H9 (cell line): ENCODE measurements around the gene OBP2B. TPM values are rescaled to one million over a fixed set of nuclear protein-coding genes. Genes with fewer than 3 reads are reported as not detected.

Experiments used
- DNase-seq: peaks from one replicate; pipeline ENCODE4 v3.0.0-alpha.2; 2017
- H2AFZ ChIP-seq: one replicate; pipeline ENCODE4 v1.6.1; 2013; ENCODE audit warnings: mild to moderate bottlenecking, low read length, control low read depth, moderate library complexity
- H2AK5ac ChIP-seq: 2 replicates; pipeline ENCODE4 v1.6.1; 2013; ENCODE audit warnings: low read length, control low read depth, mixed read lengths; ENCODE audit not compliant: insufficient read length
- H2BK120ac ChIP-seq: one replicate; pipeline ENCODE4 v1.6.1; 2013; ENCODE audit warnings: low read depth, mild to moderate bottlenecking, low read length, control low read depth, inconsistent platforms; ENCODE audit not compliant: poor library complexity, severe bottlenecking
- H2BK12ac ChIP-seq: 2 replicates; pipeline ENCODE4 v1.6.1; 2013; ENCODE audit warnings: low read length, control low read depth, mixed read lengths, low read depth; ENCODE audit not compliant: insufficient read length
- H2BK15ac ChIP-seq: 2 replicates; pipeline ENCODE4 v1.6.1; 2013; ENCODE audit warnings: low read depth, low read length, control low read depth
- H2BK20ac ChIP-seq: one replicate; pipeline ENCODE4 v1.6.1; 2013; ENCODE audit warnings: low read depth, mild to moderate bottlenecking, low read length, control low read depth, inconsistent platforms; ENCODE audit not compliant: poor library complexity, severe bottlenecking
- H2BK5ac ChIP-seq: 2 replicates; pipeline ENCODE4 v1.6.1; 2013; ENCODE audit warnings: low read length, control low read depth, mixed read lengths; ENCODE audit not compliant: insufficient read length
- H3K14ac ChIP-seq: 2 replicates; pipeline ENCODE4 v1.6.1; 2013; ENCODE audit warnings: low read length, control low read depth; ENCODE audit not compliant: insufficient read depth
- H3K18ac ChIP-seq: 2 replicates; pipeline ENCODE4 v1.6.1; 2013; ENCODE audit warnings: low read depth, mild to moderate bottlenecking, mixed read lengths, low read length, control low read depth; ENCODE audit not compliant: insufficient read length
- H3K23ac ChIP-seq: 2 replicates; pipeline ENCODE4 v1.6.1; 2013; ENCODE audit warnings: low read length, control low read depth, mixed read lengths, low read depth; ENCODE audit not compliant: insufficient read length
- H3K23me2 ChIP-seq: 2 replicates; pipeline ENCODE4 v1.6.1; 2013; ENCODE audit warnings: low read depth, mild to moderate bottlenecking, mixed read lengths, low read length, control low read depth; ENCODE audit not compliant: insufficient read length, poor library complexity, severe bottlenecking
- H3K27ac ChIP-seq: 2 replicates; pipeline ENCODE4 v1.5.1; 2013; ENCODE audit warnings: low read length, control low read depth, mixed read lengths, low read depth; ENCODE audit not compliant: insufficient read length
- H3K27me3 ChIP-seq: 2 replicates; pipeline ENCODE4 v1.6.1; 2013; ENCODE audit warnings: low read length, control low read depth, inconsistent platforms; ENCODE audit not compliant: insufficient read depth
- H3K4ac ChIP-seq: 2 replicates; pipeline ENCODE4 v1.6.1; 2013; ENCODE audit warnings: low read depth, mild to moderate bottlenecking, control low read depth, inconsistent platforms, low read length, moderate library complexity
- H3K4me1 ChIP-seq: 2 replicates; pipeline ENCODE4 v1.6.1; 2013; ENCODE audit warnings: low read length, control low read depth, inconsistent platforms; ENCODE audit not compliant: insufficient read depth
- H3K4me2 ChIP-seq: 2 replicates; pipeline ENCODE4 v1.6.1; 2013; ENCODE audit warnings: low read length, control low read depth, mixed read lengths; ENCODE audit not compliant: insufficient read length, insufficient read depth
- H3K56ac ChIP-seq: 2 replicates; pipeline ENCODE4 v1.6.1; 2013; ENCODE audit warnings: low read depth, mild to moderate bottlenecking, mixed read lengths, low read length, control low read depth; ENCODE audit not compliant: insufficient read length
- H3K79me1 ChIP-seq: 2 replicates; pipeline ENCODE4 v1.6.1; 2013; ENCODE audit warnings: low read depth, mild to moderate bottlenecking, moderate library complexity, low read length, control low read depth, inconsistent platforms; ENCODE audit not compliant: insufficient read depth, poor library complexity, severe bottlenecking
- H3K79me2 ChIP-seq: 2 replicates; pipeline ENCODE4 v1.6.1; 2013; ENCODE audit warnings: low read length, control low read depth, inconsistent platforms; ENCODE audit not compliant: insufficient read depth
- H3K9ac ChIP-seq: 2 replicates; pipeline ENCODE4 v1.6.1; 2013; ENCODE audit warnings: low read length, control low read depth, mixed read lengths; ENCODE audit not compliant: insufficient read length; ENCODE audit errors: extremely low read depth
- H3K9me3 ChIP-seq: one replicate; pipeline ENCODE4 v1.6.1; 2013; ENCODE audit warnings: low read depth, low read length, inconsistent platforms; ENCODE audit not compliant: control insufficient read depth
- H3T11ph ChIP-seq: one replicate; pipeline ENCODE4 v1.6.1; 2013; ENCODE audit warnings: mild to moderate bottlenecking, low read length, control low read depth, inconsistent platforms
- H4K20me1 ChIP-seq: one replicate; pipeline ENCODE4 v1.6.1; 2013; ENCODE audit not compliant: control insufficient read depth, insufficient read length, insufficient read depth
- H4K5ac ChIP-seq: 2 replicates; pipeline ENCODE4 v1.6.1; 2013; ENCODE audit warnings: low read depth, mild to moderate bottlenecking, mixed read lengths, low read length, control low read depth; ENCODE audit not compliant: insufficient read length
- H4K8ac ChIP-seq: replicated peaks from 2 replicates; pipeline ENCODE4 v1.6.1; 2013; ENCODE audit warnings: low read length, control low read depth, mixed read lengths, low read depth; ENCODE audit not compliant: insufficient read length
- H4K91ac ChIP-seq: 2 replicates; pipeline ENCODE4 v1.6.1; 2013; ENCODE audit warnings: low read depth, mild to moderate bottlenecking, moderate library complexity, mixed read lengths, low read length, control low read depth; ENCODE audit not compliant: insufficient read length
- H3K27ac Mint-ChIP-seq, 3 experiments: 2 replicates in 2 of 3; 3 replicates in 1 of 3; pipeline ENCODE4 v1.8.0; 2020 to 2021; ENCODE audit warnings: mixed read lengths in 3 of 3, mild to moderate bottlenecking in 1 of 3, moderate library complexity in 1 of 3
- H3K27me3 Mint-ChIP-seq: 2 replicates; pipeline ENCODE4 v1.8.0; 2021; ENCODE audit warnings: low read depth, mild to moderate bottlenecking, moderate library complexity, mixed read lengths
- H3K36me3 Mint-ChIP-seq, 3 experiments: 2 replicates in 2 of 3; 3 replicates in 1 of 3; pipeline ENCODE4 v1.8.0; 2020 to 2021; ENCODE audit warnings: low read depth in 3 of 3, mixed read lengths in 3 of 3; ENCODE audit not compliant: insufficient read depth in 1 of 3
- H3K4me1 Mint-ChIP-seq, 2 experiments: 2 replicates each; pipeline ENCODE4 v1.8.0; 2020; ENCODE audit warnings: mixed read lengths in 2 of 2
- H3K4me3 Mint-ChIP-seq, 2 experiments: 2 replicates in 1 of 2; 3 replicates in 1 of 2; pipeline ENCODE4 v1.8.0; 2020 to 2021; ENCODE audit warnings: mild to moderate bottlenecking in 2 of 2, mixed read lengths in 2 of 2, moderate library complexity in 1 of 2
- H3K9me3 Mint-ChIP-seq, 2 experiments: 2 replicates in 1 of 2; 3 replicates in 1 of 2; pipeline ENCODE4 v1.8.0; 2020; ENCODE audit warnings: mild to moderate bottlenecking in 2 of 2, mixed read lengths in 2 of 2, moderate library complexity in 1 of 2
- WGBS: extraction: QIAGEN DNeasy Blood & Tissue Kit; methylation state at CpG from one replicate; pipeline ENCODE4 v1.1.7; 2013; ENCODE audit warnings: missing lambda C conversion rate, low lambda C conversion rate, mixed read lengths; ENCODE audit not compliant: insufficient read length; ENCODE audit errors: extremely low coverage; 5-methylcytosine and 5-hydroxymethylcytosine counted together
- total RNA-seq: library from RNA; stranded (reverse); gene quantifications from 2 replicates; pipeline ENCODE4 v1.2.1, GENCODE V29; 2021
- TF ChIP-seq, protein P1 (sequence below): fragments of 200-600 bp; sonication (generic); conservative IDR thresholded peaks from 3 replicates; pipeline ENCODE4 v1.8.0; 2021; ENCODE audit warnings: antibody characterized with exemption, mild to moderate bottlenecking

The OBP2B gene
- total RNA-seq, 1 experiment from 2014 or later = not detected

DNA sequence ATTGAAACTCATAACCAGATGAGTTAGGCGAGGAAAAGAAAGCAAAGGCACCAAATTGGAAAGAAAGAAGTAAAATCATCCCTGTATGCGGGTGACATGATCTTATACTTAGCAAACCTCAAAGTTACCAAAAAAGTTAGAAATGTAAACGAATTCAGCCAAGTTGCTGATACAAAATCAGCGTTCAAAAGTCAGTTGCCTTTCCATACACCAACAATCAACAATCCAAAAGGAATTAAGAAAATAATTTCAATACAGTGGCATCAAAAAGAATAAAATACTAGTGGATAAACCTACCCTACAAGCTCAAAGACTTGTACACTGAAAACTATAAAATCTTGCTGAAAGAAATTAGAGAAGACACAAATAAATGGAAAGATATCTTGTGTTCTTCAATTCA is 14.5 kb downstream of the OBP2B start:
- DNase-seq = no peak
- no peaks in the 10 kb centered on the region for H3K36me3 Mint-ChIP-seq
- H3K27me3 Mint-ChIP-seq = peaks cover 79% of the 10 kb centered on the region
- Histone ChIP-seq H3K27me3 (no peaks in the 10 kb centered on the region), H3T11ph (no peak overlapping the region), H3K4ac (no peak overlapping the region), H3K23me2 (no peaks in the 10 kb centered on the region), H3K4me2 (no peak overlapping the region), H2BK120ac (no peak overlapping the region), H2BK12ac (no peak overlapping the region), H3K4me1 (no peaks in the 10 kb centered on the region), H3K56ac (no peak overlapping the region), H2BK20ac (no peak overlapping the region), H3K14ac (no peak overlapping the region), H4K8ac (no peak overlapping the region), H4K91ac (no peak overlapping the region), H4K5ac (no peak overlapping the region), H4K20me1 (no peaks in the 10 kb centered on the region), H2AFZ (no peak overlapping the region), H3K79me1 (no peaks in the 10 kb centered on the region), H3K23ac (no peak overlapping the region), H3K9ac (no peak overlapping the region), H2BK5ac (no peak overlapping the region), H3K79me2 (no peaks in the 10 kb centered on the region), H3K9me3 (no peaks in the 10 kb centered on the region), H3K18ac (no peak overlapping the region), H3K27ac (no peak overlapping the region), H2AK5ac (no peak overlapping the region), H2BK15ac (no peak overlapping the region)
- no peak overlapping the region for H3K4me3 Mint-ChIP-seq
- H3K27ac Mint-ChIP-seq = no peak overlapping the region
- WGBS = no CpG with 5 or more reads among the region's 4 CpGs
- TF ChIP-seq, protein P1, sequence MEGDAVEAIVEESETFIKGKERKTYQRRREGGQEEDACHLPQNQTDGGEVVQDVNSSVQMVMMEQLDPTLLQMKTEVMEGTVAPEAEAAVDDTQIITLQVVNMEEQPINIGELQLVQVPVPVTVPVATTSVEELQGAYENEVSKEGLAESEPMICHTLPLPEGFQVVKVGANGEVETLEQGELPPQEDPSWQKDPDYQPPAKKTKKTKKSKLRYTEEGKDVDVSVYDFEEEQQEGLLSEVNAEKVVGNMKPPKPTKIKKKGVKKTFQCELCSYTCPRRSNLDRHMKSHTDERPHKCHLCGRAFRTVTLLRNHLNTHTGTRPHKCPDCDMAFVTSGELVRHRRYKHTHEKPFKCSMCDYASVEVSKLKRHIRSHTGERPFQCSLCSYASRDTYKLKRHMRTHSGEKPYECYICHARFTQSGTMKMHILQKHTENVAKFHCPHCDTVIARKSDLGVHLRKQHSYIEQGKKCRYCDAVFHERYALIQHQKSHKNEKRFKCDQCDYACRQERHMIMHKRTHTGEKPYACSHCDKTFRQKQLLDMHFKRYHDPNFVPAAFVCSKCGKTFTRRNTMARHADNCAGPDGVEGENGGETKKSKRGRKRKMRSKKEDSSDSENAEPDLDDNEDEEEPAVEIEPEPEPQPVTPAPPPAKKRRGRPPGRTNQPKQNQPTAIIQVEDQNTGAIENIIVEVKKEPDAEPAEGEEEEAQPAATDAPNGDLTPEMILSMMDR = no peak
- H3K9me3 Mint-ChIP-seq = peaks cover 4 to 8% of the 10 kb centered on the region in 2 experiments; a peak in 2 of 5 replicates
- H3K4me1 Mint-ChIP-seq = no peaks in the 10 kb centered on the region
